Liver (tissue), 3 donors: ENCODE data around the gene GLS.

ENCODE experiments used
- CTCF ChIP-seq: fragments of 150-350 bp; IDR thresholded peaks from 2 replicates; pipeline ENCODE4 v1.5.1; 2017; ENCODE audit warnings: improper control_type of control experiment, low read depth, low read length; ENCODE audit not compliant: missing input control
- EGR1 ChIP-seq, 2 donors: IDR thresholded peaks; 2 replicates each; pipeline ENCODE4 v1.6.1; 2016 to 2018; ENCODE audit warnings: antibody characterized with exemption in 2 of 2, low read depth in 2 of 2
- FOXA1 ChIP-seq: IDR thresholded peaks from 2 replicates; pipeline ENCODE4 v1.6.1; 2016; ENCODE audit warnings: antibody characterized with exemption
- GABPA ChIP-seq, 2 donors: IDR thresholded peaks in 1 of 2; conservative IDR thresholded peaks in 1 of 2; 2 replicates each; pipeline ENCODE4 v1.6.1; 2016; ENCODE audit warnings: antibody characterized with exemption in 2 of 2, mild to moderate bottlenecking in 1 of 2, moderate library complexity in 1 of 2
- HNF4A ChIP-seq, 2 donors: conservative IDR thresholded peaks; 2 replicates each; pipeline ENCODE4 v1.6.1; 2016; ENCODE audit warnings: antibody characterized with exemption in 2 of 2, mild to moderate bottlenecking in 2 of 2
- JUND ChIP-seq, 2 donors: IDR thresholded peaks; 2 replicates each; pipeline ENCODE4 v1.6.1; 2016; ENCODE audit warnings: antibody characterized with exemption in 2 of 2
- MAX ChIP-seq: IDR thresholded peaks from 2 replicates; pipeline ENCODE4 v1.6.1; 2016; ENCODE audit warnings: antibody characterized with exemption
- NR2F2 ChIP-seq: IDR thresholded peaks from 2 replicates; pipeline ENCODE4 v1.6.1; 2016; ENCODE audit warnings: antibody characterized with exemption
- RAD21 ChIP-seq, 2 donors: IDR thresholded peaks; 2 replicates each; pipeline ENCODE4 v1.6.1; 2016; ENCODE audit warnings: antibody characterized with exemption in 2 of 2, mild to moderate bottlenecking in 2 of 2
- REST ChIP-seq: IDR thresholded peaks from 2 replicates; pipeline ENCODE4 v1.6.1; 2016; ENCODE audit warnings: antibody characterized with exemption, mild to moderate bottlenecking
- RXRA ChIP-seq, 2 donors: IDR thresholded peaks; 2 replicates each; pipeline ENCODE4 v1.6.1; 2017 to 2018; ENCODE audit warnings: antibody characterized with exemption in 2 of 2, mild to moderate bottlenecking in 1 of 2
- SP1 ChIP-seq: IDR thresholded peaks from 2 replicates; pipeline ENCODE4 v1.6.1; 2018; ENCODE audit warnings: antibody characterized with exemption, mild to moderate bottlenecking
- TAF1 ChIP-seq: conservative IDR thresholded peaks from 2 replicates; pipeline ENCODE4 v1.6.1; 2016; ENCODE audit warnings: antibody characterized with exemption, mild to moderate bottlenecking
- TF ChIP-seq, protein P1 (sequence below): IDR thresholded peaks from 2 replicates; pipeline ENCODE4 v1.6.1; 2016; ENCODE audit warnings: antibody characterized with exemption
- donor health status: healthy.
- donor health status: healthy.

DNA sequence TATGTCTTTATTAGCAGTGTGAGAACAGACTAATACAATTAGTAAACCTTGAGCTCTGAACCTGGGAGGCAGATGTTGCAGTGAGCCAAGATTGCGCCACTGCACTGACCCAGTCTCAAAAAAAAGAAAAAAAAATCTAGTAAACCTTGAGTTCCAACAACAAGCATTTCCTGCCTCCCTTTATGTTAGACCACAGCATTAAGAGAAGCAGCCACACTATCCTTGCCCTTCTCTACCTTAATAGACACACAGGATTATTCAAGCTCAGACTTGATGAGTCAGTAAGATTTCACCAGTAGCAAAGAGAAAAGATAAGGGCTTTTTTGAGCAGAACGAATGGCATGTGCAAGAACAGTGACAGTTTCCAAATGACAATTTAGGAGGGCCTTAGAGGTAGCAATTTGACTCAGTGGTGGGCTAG is 18.0 kb upstream of the GLS start:
- TF ChIP-seq CTCF (no peak), SP1 (no peak), MAX (no peak), NR2F2 (no peak), JUND (IDR thresholded peaks at IDR 0.05) (no peak), TAF1 (no peak), GABPA (IDR thresholded peaks at IDR 0.05 in 1 of 2, conservative IDR thresholded peaks at IDR 0.05 in 1 of 2) (no peak), RXRA (IDR thresholded peaks at IDR 0.05) (no peak), FOXA1 (no peak), EGR1 (IDR thresholded peaks at IDR 0.05; ENCODE audit: low read depth in 2 of 2) (no peak), REST (no peak), RAD21 (IDR thresholded peaks at IDR 0.05) (no peak), HNF4A (conservative IDR thresholded peaks at IDR 0.05) (no peak)
- TF ChIP-seq, protein P1, sequence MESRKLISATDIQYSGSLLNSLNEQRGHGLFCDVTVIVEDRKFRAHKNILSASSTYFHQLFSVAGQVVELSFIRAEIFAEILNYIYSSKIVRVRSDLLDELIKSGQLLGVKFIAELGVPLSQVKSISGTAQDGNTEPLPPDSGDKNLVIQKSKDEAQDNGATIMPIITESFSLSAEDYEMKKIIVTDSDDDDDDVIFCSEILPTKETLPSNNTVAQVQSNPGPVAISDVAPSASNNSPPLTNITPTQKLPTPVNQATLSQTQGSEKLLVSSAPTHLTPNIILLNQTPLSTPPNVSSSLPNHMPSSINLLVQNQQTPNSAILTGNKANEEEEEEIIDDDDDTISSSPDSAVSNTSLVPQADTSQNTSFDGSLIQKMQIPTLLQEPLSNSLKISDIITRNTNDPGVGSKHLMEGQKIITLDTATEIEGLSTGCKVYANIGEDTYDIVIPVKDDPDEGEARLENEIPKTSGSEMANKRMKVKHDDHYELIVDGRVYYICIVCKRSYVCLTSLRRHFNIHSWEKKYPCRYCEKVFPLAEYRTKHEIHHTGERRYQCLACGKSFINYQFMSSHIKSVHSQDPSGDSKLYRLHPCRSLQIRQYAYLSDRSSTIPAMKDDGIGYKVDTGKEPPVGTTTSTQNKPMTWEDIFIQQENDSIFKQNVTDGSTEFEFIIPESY = no peak
